B cell (primary cell): ENCODE data around the gene HTRA3. TPM values are rescaled to one million over a fixed set of nuclear protein-coding genes. Genes with fewer than 3 reads are reported as not detected.

Source experiments
- ATAC-seq: fragments of 200-7000 bp; cut with Tn5 transposase; one replicate; pipeline ENCODE4 v1.10.0; 2021; ENCODE audit warnings: low read depth, mild to moderate bottlenecking, moderate number of reproducible peaks, moderate library complexity
- CTCF ChIA-PET: fragments of 350-600 bp; sonication (Branson Sonifier 250); formaldehyde crosslinking; loops from one replicate; lab custom pipeline; 2021; ENCODE audit warnings: antibody characterized with exemption, inconsistent platforms; lab: Charles Lee
- POLR2A ChIA-PET: fragments of 350-600 bp; sonication (Branson Sonifier 250); formaldehyde crosslinking; loops from one replicate; lab custom pipeline; 2021; ENCODE audit warnings: antibody characterized with exemption; lab: Charles Lee
- DNase-seq: peaks from one replicate; pipeline ENCODE4 v3.0.0; 2013
- H2AFZ ChIP-seq: 2 replicates; pipeline ENCODE4 v1.6.1; 2012; ENCODE audit warnings: mild to moderate bottlenecking, low read depth, low read length; ENCODE audit not compliant: insufficient read depth, poor library complexity, severe bottlenecking
- H3K27ac ChIP-seq, 2 donors: 1 replicate in 1 of 2; 2 replicates in 1 of 2; pipeline ENCODE4 v1.5.1; 2012 to 2013; ENCODE audit warnings: low read length in 2 of 2, mild to moderate bottlenecking in 2 of 2, moderate library complexity in 1 of 2
- H3K27me3 ChIP-seq, 4 experiments: fragments of 200-600 bp in 1 of 4; sonication (generic) in 1 of 4; replicated peaks in 1 of 4; 1 replicate in 2 of 4; 2 replicates in 2 of 4; pipeline versions ENCODE4 v1.6.1 to v1.7.0; 2013 to 2016; ENCODE audit warnings: low read length in 3 of 4, mild to moderate bottlenecking in 2 of 4, mixed read lengths in 1 of 4, moderate library complexity in 1 of 4; ENCODE audit not compliant: insufficient read depth in 4 of 4, control insufficient read depth in 3 of 4; ENCODE audit errors: control extremely low read depth in 1 of 4
- H3K36me3 ChIP-seq, 2 experiments: replicated peaks in 1 of 2; 1 replicate in 1 of 2; 2 replicates in 1 of 2; pipeline versions ENCODE4 v1.6.1 to v1.7.1; 2013; ENCODE audit warnings: low read length in 1 of 2; ENCODE audit not compliant: insufficient read depth in 2 of 2, control insufficient read depth in 1 of 2; ENCODE audit errors: control extremely low read depth in 1 of 2, extremely low read depth in 1 of 2
- H3K4me1 ChIP-seq, 2 donors: fragments of 200-600 bp in 1 of 2; sonication (generic) in 1 of 2; 1 replicate in 1 of 2; 2 replicates in 1 of 2; pipeline versions ENCODE4 v1.5.1 to v1.6.1; 2013 to 2017; ENCODE audit warnings: low read length in 2 of 2; ENCODE audit not compliant: control insufficient read depth in 2 of 2, insufficient read depth in 2 of 2
- H3K4me2 ChIP-seq: replicated peaks from 2 replicates; pipeline ENCODE3; 2012; ENCODE audit warnings: mild to moderate bottlenecking, low read depth, low read length; ENCODE audit not compliant: poor library complexity, severe bottlenecking
- H3K4me3 ChIP-seq, 5 experiments: fragments of 200-600 bp in 1 of 5; sonication (generic) in 1 of 5; 1 replicate in 3 of 5; 2 replicates in 2 of 5; pipeline versions ENCODE4 v1.5.1 to v1.7.0; 2011 to 2016; ENCODE audit warnings: low read length in 4 of 5, mild to moderate bottlenecking in 4 of 5, low read depth in 2 of 5, control low read depth in 1 of 5, moderate library complexity in 1 of 5; ENCODE audit not compliant: insufficient read depth in 1 of 5; ENCODE audit errors: control extremely low read depth in 1 of 5, extremely low read depth in 1 of 5
- H3K79me2 ChIP-seq: fragments of 200-600 bp; sonication (generic); one replicate; pipeline ENCODE4 v1.6.0; 2016; ENCODE audit warnings: low read length; ENCODE audit not compliant: control insufficient read depth, insufficient read depth
- H3K9ac ChIP-seq: fragments of 200-600 bp; sonication (generic); 2 replicates; pipeline ENCODE4 v1.6.1; 2017; ENCODE audit warnings: mild to moderate bottlenecking, low read length, moderate library complexity
- H3K9me3 ChIP-seq, 3 donors: one replicate each; pipeline versions ENCODE4 v1.6.1 to v1.7.1; 2013; ENCODE audit warnings: low read length in 2 of 3; ENCODE audit not compliant: control insufficient read depth in 2 of 3, insufficient read depth in 1 of 3; ENCODE audit errors: control extremely low read depth in 1 of 3
- H4K20me1 ChIP-seq: 2 replicates; pipeline ENCODE4 v1.6.0; 2012; ENCODE audit warnings: mild to moderate bottlenecking, low read length; ENCODE audit not compliant: insufficient read depth, control insufficient read depth, poor library complexity, severe bottlenecking
- H3K27ac Mint-ChIP-seq: one replicate; pipeline ENCODE4 v1.8.0; 2021; ENCODE audit warnings: mixed read lengths
- H3K27me3 Mint-ChIP-seq: one replicate; pipeline ENCODE4 v1.8.0; 2021; ENCODE audit warnings: mixed read lengths
- H3K4me1 Mint-ChIP-seq: one replicate; pipeline ENCODE4 v1.8.0; 2021; ENCODE audit warnings: mixed read lengths
- H3K4me3 Mint-ChIP-seq: one replicate; pipeline ENCODE4 v1.8.0; 2021; ENCODE audit warnings: mixed read lengths
- H3K9me3 Mint-ChIP-seq: one replicate; pipeline ENCODE4 v1.8.0; 2022; ENCODE audit warnings: mixed read lengths; ENCODE audit not compliant: insufficient read depth
- EZH2 ChIP-seq: IDR thresholded peaks from 2 replicates; pipeline ENCODE4 v1.6.1; 2012; ENCODE audit warnings: borderline replicate concordance, low read depth, mild to moderate bottlenecking, moderate library complexity, low read length; ENCODE audit not compliant: insufficient read depth, poor library complexity, severe bottlenecking
- WGBS: methylation state at CpG from one replicate; pipeline ENCODE4 v1.1.5; 2013; ENCODE audit warnings: missing lambda C conversion rate; ENCODE audit not compliant: insufficient coverage; 5-methylcytosine and 5-hydroxymethylcytosine counted together
- intact Hi-C: fragments of 100-400 bp; cut with micrococcal nuclease; formaldehyde crosslinking; loops from one replicate; pipeline ENCODE4 v1.10.0; 2022
- polyA plus RNA-seq: library from polyadenylated mRNA; depleted of rRNA; stranded (reverse); fragments of >200 nt; gene quantifications from 2 replicates; pipeline ENCODE4 v1.2.3, GENCODE V29; 2012
- total RNA-seq, 2 donors: library from RNA; stranded (reverse); fragments of 120-200 nt in 1 of 2; gene quantifications; 1 replicate in 1 of 2; 2 replicates in 1 of 2; pipeline versions ENCODE4 v1.2.3 to v1.2.4, GENCODE V29; 2013 to 2022
- TF ChIP-seq, protein P1 (sequence below): fragments of 200-600 bp; IDR thresholded peaks from one replicate; pipeline ENCODE4 v1.8.0; 2022; ENCODE audit warnings: antibody characterized with exemption, mild to moderate bottlenecking

Gene HTRA3
- total and polyA plus RNA-seq, 2 donors (not counting 1 experiment from before 2014, with no cell fraction given) = not detected

DNA sequence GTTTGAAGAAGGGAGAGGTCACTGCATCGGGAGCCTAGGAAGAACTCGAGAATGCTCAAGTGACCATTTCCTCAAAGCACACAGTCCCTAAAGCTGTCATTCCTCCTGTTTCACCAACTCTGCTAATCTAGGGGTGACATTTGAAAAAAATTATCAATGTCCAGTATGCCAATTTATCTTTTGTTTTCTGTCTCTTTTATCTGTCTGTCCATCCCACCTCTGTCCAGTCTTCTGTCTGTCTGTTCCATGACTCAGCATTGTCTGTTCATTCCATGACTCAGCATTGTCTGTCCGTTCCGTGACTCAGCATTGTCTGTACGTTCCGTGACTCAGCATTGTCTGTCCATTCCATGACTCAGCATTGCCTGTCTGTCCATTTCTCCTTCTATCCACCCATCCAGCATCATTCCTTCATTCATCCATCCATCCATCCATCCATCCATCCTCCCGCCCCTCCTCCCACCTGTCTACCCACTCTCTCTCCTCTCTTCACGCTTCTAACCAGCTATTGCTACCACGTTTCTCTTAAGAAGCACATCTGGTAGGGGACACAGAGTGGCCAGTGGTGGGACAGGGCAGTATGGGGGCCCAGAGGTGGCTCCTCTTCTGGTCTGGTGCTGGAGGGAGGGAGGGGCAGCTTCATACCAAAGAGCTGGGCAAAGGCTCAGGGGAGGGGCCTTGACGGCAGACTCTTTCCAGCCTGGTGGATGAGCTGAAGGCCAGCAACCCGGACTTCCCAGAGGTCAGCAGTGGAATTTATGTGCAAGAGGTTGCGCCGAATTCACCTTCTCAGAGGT is 34.1 kb downstream of the HTRA3 start:
- Mint-ChIP-seq H3K4me3 (no peak overlapping the region), H3K4me1 (no peaks in the 10 kb centered on the region), H3K9me3 (peaks cover 3% of the 10 kb centered on the region), H3K27me3 (peaks cover 17% of the 10 kb centered on the region), H3K27ac (no peak overlapping the region)
- no peaks in the 10 kb centered on the region for H4K20me1 ChIP-seq
- H3K9ac ChIP-seq = no peak overlapping the region
- H3K36me3 ChIP-seq = no peaks in the 10 kb centered on the region
- TF ChIP-seq, protein P1, sequence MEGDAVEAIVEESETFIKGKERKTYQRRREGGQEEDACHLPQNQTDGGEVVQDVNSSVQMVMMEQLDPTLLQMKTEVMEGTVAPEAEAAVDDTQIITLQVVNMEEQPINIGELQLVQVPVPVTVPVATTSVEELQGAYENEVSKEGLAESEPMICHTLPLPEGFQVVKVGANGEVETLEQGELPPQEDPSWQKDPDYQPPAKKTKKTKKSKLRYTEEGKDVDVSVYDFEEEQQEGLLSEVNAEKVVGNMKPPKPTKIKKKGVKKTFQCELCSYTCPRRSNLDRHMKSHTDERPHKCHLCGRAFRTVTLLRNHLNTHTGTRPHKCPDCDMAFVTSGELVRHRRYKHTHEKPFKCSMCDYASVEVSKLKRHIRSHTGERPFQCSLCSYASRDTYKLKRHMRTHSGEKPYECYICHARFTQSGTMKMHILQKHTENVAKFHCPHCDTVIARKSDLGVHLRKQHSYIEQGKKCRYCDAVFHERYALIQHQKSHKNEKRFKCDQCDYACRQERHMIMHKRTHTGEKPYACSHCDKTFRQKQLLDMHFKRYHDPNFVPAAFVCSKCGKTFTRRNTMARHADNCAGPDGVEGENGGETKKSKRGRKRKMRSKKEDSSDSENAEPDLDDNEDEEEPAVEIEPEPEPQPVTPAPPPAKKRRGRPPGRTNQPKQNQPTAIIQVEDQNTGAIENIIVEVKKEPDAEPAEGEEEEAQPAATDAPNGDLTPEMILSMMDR = no peak
- TF ChIP-seq EZH2 = no peak
- H3K27me3 ChIP-seq = no peaks in the 10 kb centered on the region
- H3K9me3 ChIP-seq = peaks cover 0 to 15% (median 0%) of the 10 kb centered on the region in 3 donors
- H3K4me2 ChIP-seq = no peak overlapping the region
- ChIA-PET POLR2A (no interaction called here), CTCF (no interaction called here)
- H3K4me1 ChIP-seq = no peaks in the 10 kb centered on the region
- H3K27ac ChIP-seq = no peak overlapping the region
- intact Hi-C loops = no loop called here
- WGBS = 67% methylated on average over 8 of the region's 13 CpGs
- H2AFZ ChIP-seq = no peak overlapping the region
- H3K4me3 ChIP-seq = no peak overlapping the region
- ATAC-seq (no peak), DNase-seq (no peak)
- no peaks in the 10 kb centered on the region for H3K79me2 ChIP-seq
